ENCODE measurements around the gene SYT17. TPM values are rescaled to one million over a fixed set of nuclear protein-coding genes. Genes with fewer than 3 reads are reported as not detected.

SYT17 gene
- total RNA-seq, 4 donors from 2014 or later, result 4.2 to 30.5 (median 9.6) TPM

GRCh38 chr16:19140396-19140795, 27.6 kb upstream of the SYT17 start:
- TF ChIP-seq CTCF (IDR thresholded peaks at IDR 0.05), result no peak
- no peak for TF ChIP-seq POLR2A (IDR thresholded peaks at IDR 0.05)
- no peaks in the 10 kb centered on the region for H3K27me3 ChIP-seq
- DNase-seq, result no peak
- no peak overlapping the region for H3K4me3 ChIP-seq
- H3K27ac ChIP-seq, result no peak overlapping the region
- peaks cover 0 to 27% (median 0%) of the 10 kb centered on the region in 4 donors for H3K4me1 ChIP-seq
- H3K9me3 ChIP-seq, result no peaks in the 10 kb centered on the region
- no peaks in the 10 kb centered on the region for H3K36me3 ChIP-seq

- Histone ChIP-seq H3K9me3 (no peaks in the 10 kb centered on the region), H3K4me3 (no peak overlapping the region), H3K36me3 (no peaks in the 10 kb centered on the region), H3K27me3 (no peaks in the 10 kb centered on the region), H3K27ac (no peak overlapping the region), H3K4me1 (peaks cover 0 to under 1% (median 0%) of the 10 kb centered on the region in 4 donors)
- TF ChIP-seq CTCF (IDR thresholded peaks at IDR 0.05), result no peak
- TF ChIP-seq POLR2A (IDR thresholded peaks at IDR 0.05), result no peak
- DNase-seq, result no peak
Measured at GRCh38 chr16:19142939-19143598, 25.0 kb upstream of the SYT17 start.

- no peak for DNase-seq
- no peak overlapping the region for H3K4me3 ChIP-seq
- H3K36me3 ChIP-seq, result no peaks in the 10 kb centered on the region
- no peak overlapping the region for H3K27ac ChIP-seq
- H3K27me3 ChIP-seq, result no peaks in the 10 kb centered on the region
- H3K4me1 ChIP-seq, result no peaks in the 10 kb centered on the region
- TF ChIP-seq POLR2A (IDR thresholded peaks at IDR 0.05), result no peak
- TF ChIP-seq CTCF (IDR thresholded peaks at IDR 0.05), result no peak
- H3K9me3 ChIP-seq, result no peaks in the 10 kb centered on the region
Measured at GRCh38 chr16:19143599-19143956, 24.5 kb upstream of the SYT17 start.

- no peaks in the 10 kb centered on the region for H3K4me1 ChIP-seq
- H3K27ac ChIP-seq, result no peak overlapping the region
- H3K36me3 ChIP-seq, result no peaks in the 10 kb centered on the region
- TF ChIP-seq CTCF (IDR thresholded peaks at IDR 0.05), result no peak
- TF ChIP-seq POLR2A (IDR thresholded peaks at IDR 0.05), result no peak
- DNase-seq, result no peak
- H3K27me3 ChIP-seq, result no peaks in the 10 kb centered on the region
- H3K4me3 ChIP-seq, result no peak overlapping the region
- H3K9me3 ChIP-seq, result no peaks in the 10 kb centered on the region
Measured at GRCh38 chr16:19145010-19145409, 23.0 kb upstream of the SYT17 start.

GRCh38 chr16:19147126-19147525, 20.9 kb upstream of the SYT17 start:
- Histone ChIP-seq H3K36me3 (no peaks in the 10 kb centered on the region), H3K9me3 (no peaks in the 10 kb centered on the region), H3K27me3 (no peaks in the 10 kb centered on the region), H3K4me3 (no peak overlapping the region), H3K27ac (no peak overlapping the region), H3K4me1 (no peaks in the 10 kb centered on the region)
- TF ChIP-seq POLR2A (IDR thresholded peaks at IDR 0.05), result no peak
- no peak for TF ChIP-seq CTCF (IDR thresholded peaks at IDR 0.05)
- DNase-seq, result no peak

- DNase-seq, result no peak
- H3K4me1 ChIP-seq, result no peaks in the 10 kb centered on the region
- no peak for TF ChIP-seq CTCF (IDR thresholded peaks at IDR 0.05)
- no peak for TF ChIP-seq POLR2A (IDR thresholded peaks at IDR 0.05)
- no peaks in the 10 kb centered on the region for H3K9me3 ChIP-seq
- H3K27ac ChIP-seq, result no peak overlapping the region
- no peak overlapping the region for H3K4me3 ChIP-seq
- H3K27me3 ChIP-seq, result no peaks in the 10 kb centered on the region
- H3K36me3 ChIP-seq, result no peaks in the 10 kb centered on the region
Measured at GRCh38 chr16:19147627-19148026, 20.4 kb upstream of the SYT17 start.

Data from Peyer's patch (tissue), 4 donors.